Measurements from ENCODE around the gene TMC7.

Gene TMC7

GRCh38 chr16:19071811-19072777 lies 88.4 kb downstream of the TMC7 start:
- no peak overlapping the region for H3K4me3 ChIP-seq (replicated peaks; ENCODE audit: insufficient read depth, low read length)
- H3K27me3 ChIP-seq (ENCODE audit: insufficient read depth, poor library complexity, severe bottlenecking): no peaks in the 10 kb centered on the region
- TF ChIP-seq REST (IDR thresholded peaks at IDR 0.05; ENCODE audit: insufficient replicate concordance, low read depth): no peak
- peak; percentile 80 for TF ChIP-seq CTCF (IDR thresholded peaks at IDR 0.05; ENCODE audit: insufficient read depth, low read length)
- TF ChIP-seq GABPA (IDR thresholded peaks at IDR 0.05; ENCODE audit: low read depth): no peak
- peak in 1 of 2 experiments; percentile 68 for DNase-seq (ENCODE audit: low read depth in 1 of 2, low spot score in 1 of 2)
- no peak overlapping the region for H3K27ac ChIP-seq (replicated peaks)

GRCh38 chr16:19073344-19073743 lies 89.6 kb downstream of the TMC7 start:
- no peak for DNase-seq (ENCODE audit: low read depth in 1 of 2, low spot score in 1 of 2)
- H3K27me3 ChIP-seq (ENCODE audit: insufficient read depth, poor library complexity, severe bottlenecking): no peaks in the 10 kb centered on the region
- no peak overlapping the region for H3K27ac ChIP-seq (replicated peaks)
- TF ChIP-seq POLR2AphosphoS5 (IDR thresholded peaks at IDR 0.05; ENCODE audit: low read depth) (no peak), CTCF (IDR thresholded peaks at IDR 0.05; ENCODE audit: insufficient read depth, low read length) (no peak), SPI1 (IDR thresholded peaks at IDR 0.05; ENCODE audit: borderline replicate concordance, low read depth) (no peak), GABPA (IDR thresholded peaks at IDR 0.05; ENCODE audit: low read depth) (no peak), REST (IDR thresholded peaks at IDR 0.05; ENCODE audit: insufficient replicate concordance, low read depth) (no peak)
- H3K4me3 ChIP-seq (replicated peaks; ENCODE audit: insufficient read depth, low read length): no peak overlapping the region

GRCh38 chr16:19073863-19074262 lies 90.1 kb downstream of the TMC7 start:
- DNase-seq (ENCODE audit: low read depth in 1 of 2, low spot score in 1 of 2): no peak
- Histone ChIP-seq H3K4me3 (replicated peaks; ENCODE audit: insufficient read depth, low read length) (no peak overlapping the region), H3K27me3 (ENCODE audit: insufficient read depth, poor library complexity, severe bottlenecking) (no peaks in the 10 kb centered on the region), H3K27ac (replicated peaks) (no peak overlapping the region)
- no peak for TF ChIP-seq REST (IDR thresholded peaks at IDR 0.05; ENCODE audit: insufficient replicate concordance, low read depth)
- no peak for TF ChIP-seq GABPA (IDR thresholded peaks at IDR 0.05; ENCODE audit: low read depth)
- TF ChIP-seq CTCF (IDR thresholded peaks at IDR 0.05; ENCODE audit: insufficient read depth, low read length): no peak
- TF ChIP-seq POLR2AphosphoS5 (IDR thresholded peaks at IDR 0.05; ENCODE audit: low read depth): no peak
- no peak for TF ChIP-seq SPI1 (IDR thresholded peaks at IDR 0.05; ENCODE audit: borderline replicate concordance, low read depth)
